Large intestine (tissue), 12 donors: Measurements from ENCODE around the gene BOD1. TPM values are rescaled to one million over a fixed set of nuclear protein-coding genes. Genes with fewer than 3 reads are reported as not detected.

Experiments
- DNase-seq, 2 donors: peaks; one replicate each; pipeline versions ENCODE4 v3.0.0 to v3.0.0-alpha.2; 2013
- H3K27ac ChIP-seq: one replicate; pipeline ENCODE4 v1.5.1; 2013; ENCODE audit warnings: low read length
- H3K27me3 ChIP-seq: 2 replicates; pipeline ENCODE4 v1.6.1; 2013; ENCODE audit warnings: low read length; ENCODE audit not compliant: control insufficient read depth, insufficient read depth
- H3K36me3 ChIP-seq: 2 replicates; pipeline ENCODE4 v1.6.1; 2013; ENCODE audit warnings: low read length; ENCODE audit not compliant: control insufficient read depth, insufficient read depth
- H3K4me1 ChIP-seq: one replicate; pipeline ENCODE4 v1.6.1; 2013; ENCODE audit warnings: low read length; ENCODE audit not compliant: control insufficient read depth, insufficient read depth
- H3K4me3 ChIP-seq: one replicate; pipeline ENCODE4 v1.5.1; 2013; ENCODE audit warnings: low read length
- H3K9me3 ChIP-seq: one replicate; pipeline ENCODE4 v1.6.1; 2013; ENCODE audit warnings: mild to moderate bottlenecking, low read depth, low read length, moderate library complexity; ENCODE audit not compliant: control insufficient read depth
- WGBS: methylation state at CpG from one replicate; pipeline ENCODE4 v1.1.5; 2013; ENCODE audit warnings: low lambda C conversion rate; ENCODE audit not compliant: insufficient coverage; 5-methylcytosine and 5-hydroxymethylcytosine counted together
- long read RNA-seq, 11 donors: transcript quantifications; one replicate each; lab custom pipeline, GENCODE V29; 2026
- polyA plus RNA-seq: library from polyadenylated mRNA; unstranded; fragments of 120-200 nt; gene quantifications from one replicate; pipeline ENCODE4 v1.2.1, GENCODE V29; 2013

Gene BOD1
- 76.7 TPM for polyA plus RNA-seq
- long read RNA-seq, donor 1, transcript BOD1-202 (4 exons, 1,562 nt) = major isoform, 11 of 17 reads
- long read RNA-seq, donor 1, partial matches to known transcripts = 0 of 17 reads
- long read RNA-seq, donor 1, other reads (novel, unspliced or antisense) = 0 of 17 reads
- long read RNA-seq, donor 2, transcript BOD1-202 (4 exons, 1,562 nt) = major isoform, 34 of 43 reads
- long read RNA-seq, donor 2, transcript BOD1-207 (2 exons, 736 nt) = minor isoform, 7 of 43 reads
- long read RNA-seq, donor 2, partial matches to known transcripts = 0 of 43 reads
- long read RNA-seq, donor 2, other reads (novel, unspliced or antisense) = 0 of 43 reads
- long read RNA-seq, donor 3, transcript BOD1-202 (4 exons, 1,562 nt) = major isoform, 49 of 57 reads
- long read RNA-seq, donor 3, partial matches to known transcripts = 0 of 57 reads
- long read RNA-seq, donor 3, other reads (novel, unspliced or antisense) = 0 of 57 reads
- long read RNA-seq, donor 4, partial matches to known transcripts = 0 of 5 reads
- long read RNA-seq, donor 4, other reads (novel, unspliced or antisense) = 0 of 5 reads
- long read RNA-seq, donor 5, transcript BOD1-202 (4 exons, 1,562 nt) = major isoform, 16 of 17 reads
- long read RNA-seq, donor 5, partial matches to known transcripts = 0 of 17 reads
- long read RNA-seq, donor 5, other reads (novel, unspliced or antisense) = 0 of 17 reads
- long read RNA-seq, donor 6, transcript BOD1-202 (4 exons, 1,562 nt) = major isoform, 25 of 36 reads
- long read RNA-seq, donor 6, transcript BOD1-207 (2 exons, 736 nt) = minor isoform, 7 of 36 reads
- long read RNA-seq, donor 6, partial matches to known transcripts = 0 of 36 reads
- long read RNA-seq, donor 6, other reads (novel, unspliced or antisense) = 0 of 36 reads
- long read RNA-seq, donor 7, transcript BOD1-202 (4 exons, 1,562 nt) = major isoform, 15 of 21 reads
- long read RNA-seq, donor 7, partial matches to known transcripts = 0 of 21 reads
- long read RNA-seq, donor 7, other reads (novel, unspliced or antisense) = 0 of 21 reads
- long read RNA-seq, donor 8, transcript BOD1-202 (4 exons, 1,562 nt) = major isoform, 27 of 41 reads
- long read RNA-seq, donor 8, partial matches to known transcripts = 5 of 41 reads
- long read RNA-seq, donor 8, other reads (novel, unspliced or antisense) = 0 of 41 reads
- long read RNA-seq, donor 9, transcript BOD1-202 (4 exons, 1,562 nt) = major isoform, 36 of 44 reads
- long read RNA-seq, donor 9, partial matches to known transcripts = 0 of 44 reads
- long read RNA-seq, donor 9, other reads (novel, unspliced or antisense) = 0 of 44 reads
- long read RNA-seq, donor 10, transcript BOD1-202 (4 exons, 1,562 nt) = major isoform, 23 of 25 reads
- long read RNA-seq, donor 10, partial matches to known transcripts = 0 of 25 reads
- long read RNA-seq, donor 10, other reads (novel, unspliced or antisense) = 0 of 25 reads
- long read RNA-seq, donor 11, transcript BOD1-202 (4 exons, 1,562 nt) = major isoform, 14 of 19 reads
- long read RNA-seq, donor 11, partial matches to known transcripts = 0 of 19 reads
- long read RNA-seq, donor 11, other reads (novel, unspliced or antisense) = 0 of 19 reads

GRCh38 chr5:173616577-173617118 is at the start of gene BOD1:
BOD1 (minus strand) TSS chr5:173616650; CDS start chr5:173616436, 214 bp downstream.
- H3K4me3 ChIP-seq = peak within 1 kb of the TSS; percentile 84
- DNase-seq = peak; percentile 98 to 99
- H3K27ac ChIP-seq = peak within 1 kb of the TSS; percentile 82
- no peaks in the 10 kb centered on the region for H3K27me3 ChIP-seq
- no peaks in the 10 kb centered on the region for H3K9me3 ChIP-seq
- 83% methylated on average over 2 of the region's 37 CpGs for WGBS
- H3K36me3 ChIP-seq = peaks cover 17% of the 10 kb centered on the region
- peaks cover 13% of the 10 kb centered on the region for H3K4me1 ChIP-seq

- no peaks in the 10 kb centered on the region for H3K27me3 ChIP-seq
- H3K27ac ChIP-seq = no peak overlapping the region
- WGBS = no CpG with 5 or more reads among the region's 4 CpGs
- H3K4me3 ChIP-seq = no peak overlapping the region
- H3K4me1 ChIP-seq = peaks cover 4% of the 10 kb centered on the region
- no peaks in the 10 kb centered on the region for H3K36me3 ChIP-seq
- peaks cover 4% of the 10 kb centered on the region for H3K9me3 ChIP-seq
- DNase-seq = no peak
Observed at GRCh38 chr5:173665326-173665725, 48.9 kb upstream of the BOD1 start.

GRCh38 chr5:173664154-173664526 is 47.7 kb upstream of the BOD1 start:
- H3K4me1 ChIP-seq = no peaks in the 10 kb centered on the region
- peaks cover 9% of the 10 kb centered on the region for H3K9me3 ChIP-seq
- DNase-seq = peak in 1 of 2 donors; percentile 32
- no peaks in the 10 kb centered on the region for H3K27me3 ChIP-seq
- H3K27ac ChIP-seq = no peak overlapping the region
- no peaks in the 10 kb centered on the region for H3K36me3 ChIP-seq
- no peak overlapping the region for H3K4me3 ChIP-seq
- WGBS = no CpG with 5 or more reads among the region's 6 CpGs

- H3K36me3 ChIP-seq = no peaks in the 10 kb centered on the region
- H3K9me3 ChIP-seq = peaks cover 4% of the 10 kb centered on the region
- WGBS = no CpG with 5 or more reads among the region's 13 CpGs
- no peak overlapping the region for H3K4me3 ChIP-seq
- no peaks in the 10 kb centered on the region for H3K27me3 ChIP-seq
- no peak for DNase-seq
- H3K27ac ChIP-seq = no peak overlapping the region
- H3K4me1 ChIP-seq = no peaks in the 10 kb centered on the region
Observed at GRCh38 chr5:173663352-173664153, 47.1 kb upstream of the BOD1 start.

GRCh38 chr5:173662581-173663351 is 46.3 kb upstream of the BOD1 start:
- H3K36me3 ChIP-seq = no peaks in the 10 kb centered on the region
- H3K9me3 ChIP-seq = peaks cover 4% of the 10 kb centered on the region
- no peak overlapping the region for H3K27ac ChIP-seq
- H3K4me1 ChIP-seq = no peaks in the 10 kb centered on the region
- H3K27me3 ChIP-seq = no peaks in the 10 kb centered on the region
- no peak overlapping the region for H3K4me3 ChIP-seq
- no peak for DNase-seq
- no CpG with 5 or more reads among the region's 12 CpGs for WGBS

- H3K27ac ChIP-seq = no peak overlapping the region
- no peaks in the 10 kb centered on the region for H3K4me1 ChIP-seq
- H3K9me3 ChIP-seq = peaks cover 4% of the 10 kb centered on the region
- H3K27me3 ChIP-seq = no peaks in the 10 kb centered on the region
- H3K36me3 ChIP-seq = no peaks in the 10 kb centered on the region
- H3K4me3 ChIP-seq = no peak overlapping the region
- DNase-seq = no peak
- 83% methylated on average over 2 of the region's 14 CpGs for WGBS
Observed at GRCh38 chr5:173660481-173661280, 44.2 kb upstream of the BOD1 start.

- DNase-seq = no peak
- no peaks in the 10 kb centered on the region for H3K36me3 ChIP-seq
- peaks cover 4% of the 10 kb centered on the region for H3K9me3 ChIP-seq
- H3K4me3 ChIP-seq = no peak overlapping the region
- WGBS = no CpG with 5 or more reads among the region's 6 CpGs
- no peaks in the 10 kb centered on the region for H3K27me3 ChIP-seq
- H3K27ac ChIP-seq = no peak overlapping the region
- no peaks in the 10 kb centered on the region for H3K4me1 ChIP-seq
Observed at GRCh38 chr5:173659423-173659822, 43.0 kb upstream of the BOD1 start.

GRCh38 chr5:173657741-173658356 is 41.4 kb upstream of the BOD1 start:
- Histone ChIP-seq H3K9me3 (peaks cover 10% of the 10 kb centered on the region), H3K27me3 (no peaks in the 10 kb centered on the region), H3K27ac (no peak overlapping the region), H3K4me1 (no peaks in the 10 kb centered on the region), H3K36me3 (no peaks in the 10 kb centered on the region), H3K4me3 (no peak overlapping the region)
- DNase-seq = no peak
- no CpG with 5 or more reads among the region's 14 CpGs for WGBS
